ENCODE data around the gene AKR7A2. TPM values are rescaled to one million over a fixed set of nuclear protein-coding genes. Genes with fewer than 3 reads are reported as not detected.

AKR7A2 gene
- total and polyA plus RNA-seq, 9 of the 15 experiments (the other 6 are each of a cell fraction or from before 2014, with no cell fraction given), result 2.0 to 78.4 (median 49.4) TPM

DNA sequence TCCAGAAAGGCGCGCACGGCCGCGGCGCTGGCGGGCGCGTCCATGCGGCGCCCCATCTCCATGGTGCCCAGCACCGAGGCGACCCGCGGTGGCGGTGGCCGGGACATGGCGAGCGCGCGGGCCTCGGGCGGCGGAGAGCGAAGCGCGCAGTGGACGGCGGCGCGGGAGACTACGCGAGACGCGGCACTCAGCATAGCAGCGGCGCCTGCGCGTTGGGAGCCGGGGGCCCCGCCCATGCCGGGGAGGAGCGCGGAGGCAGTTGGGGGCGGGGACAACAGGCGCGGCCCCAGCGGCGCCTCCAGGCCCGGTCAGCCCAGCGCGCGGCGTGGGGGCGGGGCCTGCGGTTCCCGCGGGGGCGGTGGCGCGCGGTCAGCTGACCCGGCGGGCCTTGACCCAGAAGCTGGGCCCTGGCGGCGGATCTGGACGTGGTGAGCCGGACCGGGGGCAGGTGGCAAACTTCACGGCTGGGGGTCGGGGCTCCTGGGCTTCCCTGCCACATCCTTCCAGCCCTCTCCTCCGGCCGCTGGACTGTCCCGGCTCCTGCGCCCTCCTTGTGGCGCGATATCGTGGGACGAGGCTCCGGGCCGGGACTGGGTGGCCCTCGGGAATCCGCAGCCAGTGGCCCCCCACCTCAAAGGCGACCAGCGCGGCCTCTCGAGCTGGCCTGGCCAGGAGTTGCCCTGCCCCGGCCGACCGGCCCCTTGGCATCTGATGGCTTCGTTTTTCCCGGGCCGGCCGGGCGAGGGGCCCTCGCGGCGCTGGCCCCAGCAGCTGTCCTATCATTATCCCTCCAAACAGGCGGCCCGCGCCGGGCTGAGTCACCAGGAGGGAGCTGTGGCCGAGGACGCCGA lies at the start of gene AKR7A2, which contains the start of gene SLC66A1 (continued):
- TF ChIP-seq RBM22 (IDR thresholded peaks at IDR 0.05; ENCODE audit: low read depth, low read length, poor library complexity, severe bottlenecking), result no peak
- no peak for TF ChIP-seq PTRF (tag; IDR thresholded peaks at IDR 0.05)
- TF ChIP-seq, protein P1, sequence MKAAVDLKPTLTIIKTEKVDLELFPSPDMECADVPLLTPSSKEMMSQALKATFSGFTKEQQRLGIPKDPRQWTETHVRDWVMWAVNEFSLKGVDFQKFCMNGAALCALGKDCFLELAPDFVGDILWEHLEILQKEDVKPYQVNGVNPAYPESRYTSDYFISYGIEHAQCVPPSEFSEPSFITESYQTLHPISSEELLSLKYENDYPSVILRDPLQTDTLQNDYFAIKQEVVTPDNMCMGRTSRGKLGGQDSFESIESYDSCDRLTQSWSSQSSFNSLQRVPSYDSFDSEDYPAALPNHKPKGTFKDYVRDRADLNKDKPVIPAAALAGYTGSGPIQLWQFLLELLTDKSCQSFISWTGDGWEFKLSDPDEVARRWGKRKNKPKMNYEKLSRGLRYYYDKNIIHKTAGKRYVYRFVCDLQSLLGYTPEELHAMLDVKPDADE (conservative IDR thresholded peaks at IDR 0.05; ENCODE audit: control insufficient read depth, low read depth, low read length), result peak; percentile 72
- TF ChIP-seq, protein P2, sequence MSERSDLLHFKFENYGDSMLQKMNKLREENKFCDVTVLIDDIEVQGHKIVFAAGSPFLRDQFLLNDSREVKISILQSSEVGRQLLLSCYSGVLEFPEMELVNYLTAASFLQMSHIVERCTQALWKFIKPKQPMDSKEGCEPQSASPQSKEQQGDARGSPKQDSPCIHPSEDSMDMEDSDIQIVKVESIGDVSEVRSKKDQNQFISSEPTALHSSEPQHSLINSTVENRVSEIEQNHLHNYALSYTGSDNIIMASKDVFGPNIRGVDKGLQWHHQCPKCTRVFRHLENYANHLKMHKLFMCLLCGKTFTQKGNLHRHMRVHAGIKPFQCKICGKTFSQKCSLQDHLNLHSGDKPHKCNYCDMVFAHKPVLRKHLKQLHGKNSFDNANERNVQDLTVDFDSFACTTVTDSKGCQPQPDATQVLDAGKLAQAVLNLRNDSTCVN (CRISPR knock-in tag; IDR thresholded peaks at IDR 0.05), result peak; percentile 61
- TF ChIP-seq CCAR2 (IDR thresholded peaks at IDR 0.05; ENCODE audit: low read depth, low read length), result no peak
- TF ChIP-seq KLF16 (IDR thresholded peaks at IDR 0.05), result no peak
- TF ChIP-seq WHSC1 (IDR thresholded peaks at IDR 0.05; ENCODE audit: low read length), result no peak
- TF ChIP-seq, protein P3, sequence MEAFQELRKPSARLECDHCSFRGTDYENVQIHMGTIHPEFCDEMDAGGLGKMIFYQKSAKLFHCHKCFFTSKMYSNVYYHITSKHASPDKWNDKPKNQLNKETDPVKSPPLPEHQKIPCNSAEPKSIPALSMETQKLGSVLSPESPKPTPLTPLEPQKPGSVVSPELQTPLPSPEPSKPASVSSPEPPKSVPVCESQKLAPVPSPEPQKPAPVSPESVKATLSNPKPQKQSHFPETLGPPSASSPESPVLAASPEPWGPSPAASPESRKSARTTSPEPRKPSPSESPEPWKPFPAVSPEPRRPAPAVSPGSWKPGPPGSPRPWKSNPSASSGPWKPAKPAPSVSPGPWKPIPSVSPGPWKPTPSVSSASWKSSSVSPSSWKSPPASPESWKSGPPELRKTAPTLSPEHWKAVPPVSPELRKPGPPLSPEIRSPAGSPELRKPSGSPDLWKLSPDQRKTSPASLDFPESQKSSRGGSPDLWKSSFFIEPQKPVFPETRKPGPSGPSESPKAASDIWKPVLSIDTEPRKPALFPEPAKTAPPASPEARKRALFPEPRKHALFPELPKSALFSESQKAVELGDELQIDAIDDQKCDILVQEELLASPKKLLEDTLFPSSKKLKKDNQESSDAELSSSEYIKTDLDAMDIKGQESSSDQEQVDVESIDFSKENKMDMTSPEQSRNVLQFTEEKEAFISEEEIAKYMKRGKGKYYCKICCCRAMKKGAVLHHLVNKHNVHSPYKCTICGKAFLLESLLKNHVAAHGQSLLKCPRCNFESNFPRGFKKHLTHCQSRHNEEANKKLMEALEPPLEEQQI (IDR thresholded peaks at IDR 0.05), result no peak
- no peak for TF ChIP-seq ZC3H8 (IDR thresholded peaks at IDR 0.05)
- TF ChIP-seq, protein P4, sequence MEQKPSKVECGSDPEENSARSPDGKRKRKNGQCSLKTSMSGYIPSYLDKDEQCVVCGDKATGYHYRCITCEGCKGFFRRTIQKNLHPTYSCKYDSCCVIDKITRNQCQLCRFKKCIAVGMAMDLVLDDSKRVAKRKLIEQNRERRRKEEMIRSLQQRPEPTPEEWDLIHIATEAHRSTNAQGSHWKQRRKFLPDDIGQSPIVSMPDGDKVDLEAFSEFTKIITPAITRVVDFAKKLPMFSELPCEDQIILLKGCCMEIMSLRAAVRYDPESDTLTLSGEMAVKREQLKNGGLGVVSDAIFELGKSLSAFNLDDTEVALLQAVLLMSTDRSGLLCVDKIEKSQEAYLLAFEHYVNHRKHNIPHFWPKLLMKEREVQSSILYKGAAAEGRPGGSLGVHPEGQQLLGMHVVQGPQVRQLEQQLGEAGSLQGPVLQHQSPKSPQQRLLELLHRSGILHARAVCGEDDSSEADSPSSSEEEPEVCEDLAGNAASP (IDR thresholded peaks at IDR 0.05), result no peak
- peak; percentile 82 for TF ChIP-seq SMAD4 (CRISPR knock-in tag; conservative IDR thresholded peaks at IDR 0.05)
- peak; percentile 90 for TF ChIP-seq POLR2A (conservative IDR thresholded peaks at IDR 0.05)
- TF ChIP-seq GATAD2A (IDR thresholded peaks at IDR 0.05), result 0 out of 2 replicates have a peak, but pooled peaks have one; percentile 12
- no peak for TF ChIP-seq HNRNPH1 (optimal IDR thresholded peaks at IDR 0.05; ENCODE audit: low read depth, low read length)
- TF ChIP-seq ZNF212 (CRISPR knock-in tag; IDR thresholded peaks at IDR 0.05), result peak; percentile 83; the same call in 1 of the 2 replicates
- peak; percentile 91 for TF ChIP-seq PHF8 (IDR thresholded peaks at IDR 0.05; ENCODE audit: borderline replicate concordance, low read length)
- TF ChIP-seq ZNF282 (CRISPR knock-in tag; IDR thresholded peaks at IDR 0.05), result no peak; the same call in none of the 2 replicates
- no peak for TF ChIP-seq FOXM1 (IDR thresholded peaks at IDR 0.05; ENCODE audit: low read depth)
- TF ChIP-seq FOXM1 (CRISPR knock-in tag; IDR thresholded peaks at IDR 0.05; ENCODE audit: low read depth), result no peak
- TF ChIP-seq ZNF76 (CRISPR knock-in tag; IDR thresholded peaks at IDR 0.05; ENCODE audit: borderline replicate concordance), result no peak
- TF ChIP-seq, protein P5, sequence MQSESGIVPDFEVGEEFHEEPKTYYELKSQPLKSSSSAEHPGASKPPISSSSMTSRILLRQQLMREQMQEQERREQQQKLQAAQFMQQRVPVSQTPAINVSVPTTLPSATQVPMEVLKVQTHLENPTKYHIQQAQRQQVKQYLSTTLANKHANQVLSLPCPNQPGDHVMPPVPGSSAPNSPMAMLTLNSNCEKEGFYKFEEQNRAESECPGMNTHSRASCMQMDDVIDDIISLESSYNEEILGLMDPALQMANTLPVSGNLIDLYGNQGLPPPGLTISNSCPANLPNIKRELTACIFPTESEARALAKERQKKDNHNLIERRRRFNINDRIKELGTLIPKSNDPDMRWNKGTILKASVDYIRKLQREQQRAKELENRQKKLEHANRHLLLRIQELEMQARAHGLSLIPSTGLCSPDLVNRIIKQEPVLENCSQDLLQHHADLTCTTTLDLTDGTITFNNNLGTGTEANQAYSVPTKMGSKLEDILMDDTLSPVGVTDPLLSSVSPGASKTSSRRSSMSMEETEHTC (IDR thresholded peaks at IDR 0.05), result peak; percentile 80; the same call in 1 of the 2 replicates
- peak; percentile 77; the same call in 1 of the 2 replicates for TF ChIP-seq ZNF589 (CRISPR knock-in tag; IDR thresholded peaks at IDR 0.05; ENCODE audit: low read depth)

All from K562 (cell line).